HepG2 (cell line): ENCODE data around the gene CYP27A1. TPM values are rescaled to one million over a fixed set of nuclear protein-coding genes. Genes with fewer than 3 reads are reported as not detected.
A peak's percentile ranks its signal among the peaks of the same experiment; 100 is the strongest.

Experiments used
- ARID5B ChIP-seq: IDR thresholded peaks from 2 replicates; pipeline ENCODE4 v1.4.0; 2020; ENCODE audit warnings: mild to moderate bottlenecking, missing genetic modification reagents
- ARNT2 ChIP-seq: sonication (generic); formaldehyde crosslinking; IDR thresholded peaks from 2 replicates; pipeline ENCODE4 v1.8.0; 2022; ENCODE audit warnings: mild to moderate bottlenecking, low read depth, missing genetic modification reagents, moderate library complexity
- CREM ChIP-seq, 2 experiments: sonication (generic) in 1 of 2; formaldehyde crosslinking in 1 of 2; IDR thresholded peaks; 2 replicates each; pipeline versions ENCODE4 v1.4.0 to v1.6.1; 2016 to 2020; ENCODE audit warnings: antibody characterized with exemption in 1 of 2, mild to moderate bottlenecking in 1 of 2, missing genetic modification reagents in 1 of 2
- IKZF1 ChIP-seq: fragments of 450-650 bp; IDR thresholded peaks from 2 replicates; pipeline ENCODE4 v1.7.1; 2016
- MTA1 ChIP-seq: sonication (generic); formaldehyde crosslinking; IDR thresholded peaks from 2 replicates; pipeline ENCODE4 v1.4.0; 2020; ENCODE audit warnings: missing genetic modification reagents, mild to moderate bottlenecking, borderline replicate concordance
- PHF21A ChIP-seq: sonication (generic); formaldehyde crosslinking; IDR thresholded peaks from 2 replicates; pipeline ENCODE4 v1.5.0; 2020; ENCODE audit warnings: mild to moderate bottlenecking, missing genetic modification reagents
- PITX1 ChIP-seq: sonication (generic); formaldehyde crosslinking; IDR thresholded peaks from 2 replicates; pipeline ENCODE4 v1.5.1; 2020; ENCODE audit warnings: mild to moderate bottlenecking, missing genetic modification reagents
- RARG ChIP-seq: sonication (generic); formaldehyde crosslinking; IDR thresholded peaks from 2 replicates; pipeline ENCODE4 v1.4.0; 2020; ENCODE audit warnings: low read depth, mild to moderate bottlenecking, missing genetic modification reagents
- SUZ12 ChIP-seq: fragments of 150-350 bp; IDR thresholded peaks from 2 replicates; pipeline ENCODE4 v1.6.1; 2014; ENCODE audit warnings: low read depth, low read length
- TBL1XR1 ChIP-seq: fragments of 150-350 bp; IDR thresholded peaks from 2 replicates; pipeline ENCODE4 v1.6.1; 2014; ENCODE audit warnings: borderline replicate concordance, low read length; ENCODE audit not compliant: partially characterized antibody
- YEATS4 ChIP-seq: sonication (generic); formaldehyde crosslinking; IDR thresholded peaks from 2 replicates; pipeline ENCODE4 v1.4.0; 2020; ENCODE audit warnings: missing genetic modification reagents, borderline replicate concordance
- ZBTB43 ChIP-seq: sonication (generic); formaldehyde crosslinking; conservative IDR thresholded peaks from 2 replicates; pipeline ENCODE4 v1.4.0; 2020; ENCODE audit warnings: missing genetic modification reagents
- ZFP37 ChIP-seq: sonication (generic); formaldehyde crosslinking; IDR thresholded peaks from 2 replicates; pipeline ENCODE4 v1.4.0; 2020; ENCODE audit warnings: missing genetic modification reagents, borderline replicate concordance
- ZNF430 ChIP-seq: sonication (generic); formaldehyde crosslinking; IDR thresholded peaks from 2 replicates; pipeline ENCODE4 v1.9.0; 2021; ENCODE audit warnings: mild to moderate bottlenecking, missing genetic modification reagents
- ZNF503 ChIP-seq: sonication (generic); formaldehyde crosslinking; IDR thresholded peaks from 2 replicates; pipeline ENCODE4 v1.4.0; 2020; ENCODE audit warnings: missing genetic modification reagents
- ZNF766 ChIP-seq: sonication (generic); formaldehyde crosslinking; IDR thresholded peaks from 2 replicates; pipeline ENCODE4 v1.5.0; 2020; ENCODE audit warnings: missing genetic modification reagents, borderline replicate concordance
- polyA plus RNA-seq, 8 experiments: library from polyadenylated mRNA; depleted of rRNA in 3 of 8; stranded (reverse) in 7 of 8; unstranded in 1 of 8; fragments of >200 nt; fragmentation: Illumina TruSeq in 4 of 8; extraction: Trizol in 4 of 8; gene quantifications; 2 replicates each; pipeline versions ENCODE4 v1.2.1 to v1.2.3, GENCODE V29; 2011 to 2016; ENCODE audit warnings: low read depth in 4 of 8, missing spikeins in 1 of 8, mixed read lengths in 1 of 8; ENCODE audit not compliant: insufficient read depth in 1 of 8
- total RNA-seq, 5 experiments: library from RNA; depleted of rRNA; stranded (reverse); fragments of >200 nt; fragmentation: Illumina TruSeq; extraction: Trizol; gene quantifications; 2 replicates each; pipeline ENCODE4 v1.2.3, GENCODE V29; 2016; ENCODE audit warnings: low read depth in 1 of 5
- TF ChIP-seq, protein P1 (sequence below): IDR thresholded peaks from 2 replicates; pipeline ENCODE4 v1.6.1; 2016; ENCODE audit warnings: mild to moderate bottlenecking, missing biosample characterization, missing genetic modification reagents
- TF ChIP-seq, protein P2 (sequence below): sonication (generic); formaldehyde crosslinking; IDR thresholded peaks from 2 replicates; pipeline ENCODE4 v1.8.0; 2022; ENCODE audit warnings: low read depth, missing genetic modification reagents

Gene CYP27A1
- total and polyA plus RNA-seq, 2 of the 13 experiments (the other 11 are each of a cell fraction or from before 2014, with no cell fraction given): 157 to 266 TPM

- TF ChIP-seq IKZF1 (no peak), PITX1 (CRISPR knock-in tag) (peak; percentile 47; the same call in 1 of the 2 replicates), YEATS4 (CRISPR knock-in tag) (peak; percentile 36; the same call in 1 of the 2 replicates), ARNT2 (CRISPR knock-in tag) (peak; percentile 25; the same call in 1 of the 2 replicates), SUZ12 (no peak), MTA1 (CRISPR knock-in tag) (peak; percentile 47; the same call in 1 of the 2 replicates), ZFP37 (CRISPR knock-in tag) (no peak), ZNF430 (0 out of 2 replicates have a peak, but pooled peaks have one; percentile 35), TBL1XR1 (peak; percentile 65), ZNF766 (CRISPR knock-in tag) (no peak), PHF21A (CRISPR knock-in tag) (peak; percentile 77; the same call in 1 of the 2 replicates), RARG (no peak), ARID5B (CRISPR knock-in tag) (peak; percentile 93), CREM (IDR thresholded peaks at IDR 0.05) (peak; percentile 53; the same call in 1 of the 2 replicates), CREM (CRISPR knock-in tag; IDR thresholded peaks at IDR 0.05) (no peak), ZNF503 (peak; percentile 35; the same call in 1 of the 2 replicates), ZBTB43 (CRISPR knock-in tag) (0 out of 2 replicates have a peak, but pooled peaks have one; percentile 0)
- TF ChIP-seq, protein P1, sequence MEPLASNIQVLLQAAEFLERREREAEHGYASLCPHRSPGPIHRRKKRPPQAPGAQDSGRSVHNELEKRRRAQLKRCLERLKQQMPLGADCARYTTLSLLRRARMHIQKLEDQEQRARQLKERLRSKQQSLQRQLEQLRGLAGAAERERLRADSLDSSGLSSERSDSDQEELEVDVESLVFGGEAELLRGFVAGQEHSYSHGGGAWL (CRISPR knock-in tag): no peak
- TF ChIP-seq, protein P2, sequence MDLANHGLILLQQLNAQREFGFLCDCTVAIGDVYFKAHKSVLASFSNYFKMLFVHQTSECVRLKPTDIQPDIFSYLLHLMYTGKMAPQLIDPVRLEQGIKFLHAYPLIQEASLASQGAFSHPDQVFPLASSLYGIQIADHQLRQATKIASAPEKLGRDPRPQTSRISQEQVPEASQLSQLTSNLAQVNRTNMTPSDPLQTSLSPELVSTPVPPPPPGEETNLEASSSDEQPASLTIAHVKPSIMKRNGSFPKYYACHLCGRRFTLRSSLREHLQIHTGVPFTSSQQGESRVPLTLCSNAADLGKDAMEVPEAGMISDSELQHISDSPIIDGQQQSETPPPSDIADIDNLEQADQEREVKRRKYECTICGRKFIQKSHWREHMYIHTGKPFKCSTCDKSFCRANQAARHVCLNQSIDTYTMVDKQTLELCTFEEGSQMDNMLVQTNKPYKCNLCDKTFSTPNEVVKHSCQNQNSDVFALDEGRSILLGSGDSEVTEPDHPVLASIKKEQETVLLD (CRISPR knock-in tag): no peak
These were observed 33.1 kb upstream of the CYP27A1 start (continued) for GRCh38 chr2:218748741-218749441.
